DMS153 (cell line): ENCODE results near the gene TRAPPC11.

Experiments used
- DNase-seq: peaks from one replicate; lab custom pipeline; 2025; lab: John Stamatoyannopoulos, UW

TRAPPC11 gene

DNA sequence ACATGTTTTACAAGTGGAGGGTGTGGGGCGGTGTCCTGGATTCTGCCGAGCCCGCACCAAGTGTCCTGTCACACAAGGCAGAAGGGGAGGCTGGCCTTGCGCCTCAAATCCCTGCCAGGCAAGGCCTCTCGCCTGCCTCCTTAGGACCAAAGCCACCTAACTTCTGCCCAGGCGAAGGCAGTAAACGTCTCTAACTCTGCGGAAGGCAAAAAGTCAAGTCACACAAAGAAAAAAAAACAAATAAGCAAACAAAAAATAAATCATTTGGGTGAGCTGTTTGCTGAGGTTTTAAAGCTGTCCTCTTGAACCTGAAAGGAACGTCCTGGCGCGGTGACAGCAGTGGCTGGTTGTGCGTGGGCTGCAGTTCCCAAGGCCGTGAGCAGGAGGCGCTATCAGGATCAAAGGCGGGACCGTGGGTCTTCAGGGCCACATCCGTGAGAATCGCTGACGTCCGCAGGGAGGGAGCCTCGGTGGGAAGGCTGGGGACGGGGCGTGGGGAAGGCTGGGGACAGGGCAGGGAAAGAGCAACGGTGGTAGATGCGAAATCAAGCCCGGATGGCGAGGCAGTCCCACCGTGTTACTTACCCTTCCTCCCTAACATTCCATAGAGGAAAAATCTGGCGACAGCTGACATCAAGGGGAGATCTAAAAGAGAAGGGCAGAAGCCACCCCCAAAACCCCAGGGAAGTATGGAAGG, 99.1 kb downstream of the TRAPPC11 start:
- DNase-seq: no peak

DNA sequence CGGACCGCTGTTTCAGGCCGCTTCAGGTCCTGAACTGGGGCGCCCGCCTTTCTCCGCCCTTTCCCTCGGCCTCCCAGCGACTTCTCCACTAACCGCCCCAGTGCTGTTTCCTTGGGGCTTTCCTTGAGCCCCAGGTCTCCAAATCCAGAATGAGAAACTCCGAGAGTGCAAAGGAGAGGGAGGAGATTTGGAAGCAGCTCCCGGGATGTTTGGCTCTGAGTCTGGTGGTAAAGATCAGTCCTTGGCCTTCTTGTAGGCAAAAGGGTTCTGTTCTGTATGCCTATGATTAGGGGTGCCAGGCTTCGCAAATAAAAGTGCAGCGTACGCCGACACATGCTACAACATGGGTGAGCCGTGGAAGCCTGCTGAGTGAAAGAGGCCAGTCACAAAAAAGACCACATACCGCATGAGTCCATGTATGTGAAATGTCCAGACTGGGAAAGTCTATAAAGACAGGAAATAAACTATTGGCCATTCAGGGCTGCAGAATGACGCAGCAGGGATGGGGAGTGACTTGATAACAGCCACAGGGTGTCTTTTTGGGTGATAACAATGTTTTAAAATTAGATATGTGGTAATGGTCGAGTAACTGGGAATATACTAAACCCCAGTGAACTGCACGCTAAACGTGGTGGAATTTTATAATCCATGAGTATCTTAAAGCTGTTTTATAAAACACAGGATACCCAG, 99.8 kb downstream of the TRAPPC11 start:
- DNase-seq: no peak

GRCh38 chr4:183760326-183760725, 101.2 kb downstream of the TRAPPC11 start:
- DNase-seq: no peak
